Measurements from ENCODE around the gene BCAR3. TPM values are rescaled to one million over a fixed set of nuclear protein-coding genes. Genes with fewer than 3 reads are reported as not detected.
A peak's percentile ranks its signal among the peaks of the same experiment; 100 is the strongest.

The BCAR3 gene
- total RNA-seq, 1 donor from 2014 or later: 11.7 TPM

- Mint-ChIP-seq H3K36me3 (peaks cover 50% of the 10 kb centered on the region), H3K27ac (no peak overlapping the region), H3K4me3 (no peak overlapping the region), H3K4me1 (peaks cover 48% of the 10 kb centered on the region), H3K9me3 (no peaks in the 10 kb centered on the region), H3K27me3 (ENCODE audit: insufficient read depth, low read depth) (peaks cover 5% of the 10 kb centered on the region)
- H3K9ac ChIP-seq: no peak overlapping the region
- H3K36me3 ChIP-seq: no peaks in the 10 kb centered on the region
- no peak overlapping the region for H3K27ac ChIP-seq
- peaks cover 12% of the 10 kb centered on the region for H3K4me1 ChIP-seq
- TF ChIP-seq EZH2phosphoT487 (IDR thresholded peaks at IDR 0.05) (no peak), EZH2 (IDR thresholded peaks at IDR 0.05) (no peak)
- TF ChIP-seq, protein P1, sequence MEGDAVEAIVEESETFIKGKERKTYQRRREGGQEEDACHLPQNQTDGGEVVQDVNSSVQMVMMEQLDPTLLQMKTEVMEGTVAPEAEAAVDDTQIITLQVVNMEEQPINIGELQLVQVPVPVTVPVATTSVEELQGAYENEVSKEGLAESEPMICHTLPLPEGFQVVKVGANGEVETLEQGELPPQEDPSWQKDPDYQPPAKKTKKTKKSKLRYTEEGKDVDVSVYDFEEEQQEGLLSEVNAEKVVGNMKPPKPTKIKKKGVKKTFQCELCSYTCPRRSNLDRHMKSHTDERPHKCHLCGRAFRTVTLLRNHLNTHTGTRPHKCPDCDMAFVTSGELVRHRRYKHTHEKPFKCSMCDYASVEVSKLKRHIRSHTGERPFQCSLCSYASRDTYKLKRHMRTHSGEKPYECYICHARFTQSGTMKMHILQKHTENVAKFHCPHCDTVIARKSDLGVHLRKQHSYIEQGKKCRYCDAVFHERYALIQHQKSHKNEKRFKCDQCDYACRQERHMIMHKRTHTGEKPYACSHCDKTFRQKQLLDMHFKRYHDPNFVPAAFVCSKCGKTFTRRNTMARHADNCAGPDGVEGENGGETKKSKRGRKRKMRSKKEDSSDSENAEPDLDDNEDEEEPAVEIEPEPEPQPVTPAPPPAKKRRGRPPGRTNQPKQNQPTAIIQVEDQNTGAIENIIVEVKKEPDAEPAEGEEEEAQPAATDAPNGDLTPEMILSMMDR (IDR thresholded peaks at IDR 0.05): no peak
- H3K9me3 ChIP-seq (ENCODE audit: low read depth): no peaks in the 10 kb centered on the region
- peaks cover 7% of the 10 kb centered on the region for H3F3A ChIP-seq (ENCODE audit: low read depth)
- peaks cover 16% of the 10 kb centered on the region for H4K20me1 ChIP-seq (ENCODE audit: low read depth)
- no peaks in the 10 kb centered on the region for H3K27me3 ChIP-seq
- no peak for DNase-seq (ENCODE audit: low spot score)
- no peak overlapping the region for H3K4me3 ChIP-seq
- no peak overlapping the region for H3K4me2 ChIP-seq
- H2AFZ ChIP-seq (replicated peaks): no peak overlapping the region
- peaks cover under 1% of the 10 kb centered on the region for H3K79me2 ChIP-seq (ENCODE audit: low read depth)
These were observed 11.5 kb downstream of the BCAR3 start for GRCh38 chr1:93670141-93670540.

- H3K27ac Mint-ChIP-seq: peak overlapping the region; percentile 51
- no peaks in the 10 kb centered on the region for H3K79me2 ChIP-seq (ENCODE audit: low read depth)
These were observed 12.3 kb downstream of the BCAR3 start for GRCh38 chr1:93669369-93669768.

GRCh38 chr1:93668951-93669350, 12.7 kb downstream of the BCAR3 start:
- Mint-ChIP-seq H3K36me3 (peaks cover 45% of the 10 kb centered on the region), H3K27ac (peak overlapping the region; percentile 51), H3K9me3 (no peaks in the 10 kb centered on the region), H3K27me3 (ENCODE audit: insufficient read depth, low read depth) (peaks cover 5% of the 10 kb centered on the region), H3K4me3 (no peak overlapping the region), H3K4me1 (peaks cover 52% of the 10 kb centered on the region)
- Histone ChIP-seq H3K79me2 (ENCODE audit: low read depth) (no peaks in the 10 kb centered on the region), H2AFZ (replicated peaks) (no peak overlapping the region), H3K4me2 (peak overlapping the region; percentile 53), H3K4me3 (no peak overlapping the region), H4K20me1 (ENCODE audit: low read depth) (peaks cover 15% of the 10 kb centered on the region), H3K9ac (no peak overlapping the region), H3K9me3 (ENCODE audit: low read depth) (no peaks in the 10 kb centered on the region), H3K36me3 (no peaks in the 10 kb centered on the region), H3K27ac (no peak overlapping the region), H3K27me3 (no peaks in the 10 kb centered on the region), H3F3A (ENCODE audit: low read depth) (peaks cover 7% of the 10 kb centered on the region), H3K4me1 (peaks cover 12% of the 10 kb centered on the region)
- TF ChIP-seq EZH2 (IDR thresholded peaks at IDR 0.05) (no peak), EZH2phosphoT487 (IDR thresholded peaks at IDR 0.05) (no peak)
- TF ChIP-seq, protein P1 (IDR thresholded peaks at IDR 0.05): no peak
- no peak for DNase-seq (ENCODE audit: low spot score)

More at GRCh38 chr1:93669369-93669768, 12.3 kb downstream of the BCAR3 start:
- H3K27ac ChIP-seq: no peak overlapping the region
- peaks cover 15% of the 10 kb centered on the region for H4K20me1 ChIP-seq (ENCODE audit: low read depth)
- Mint-ChIP-seq H3K4me1 (peaks cover 49% of the 10 kb centered on the region), H3K36me3 (peaks cover 45% of the 10 kb centered on the region), H3K27me3 (ENCODE audit: insufficient read depth, low read depth) (peaks cover 5% of the 10 kb centered on the region), H3K9me3 (no peaks in the 10 kb centered on the region), H3K4me3 (peak overlapping the region; percentile 31)
- H3K9me3 ChIP-seq (ENCODE audit: low read depth): no peaks in the 10 kb centered on the region
- no peaks in the 10 kb centered on the region for H3K36me3 ChIP-seq
- H3K4me1 ChIP-seq: peaks cover 12% of the 10 kb centered on the region
- TF ChIP-seq EZH2 (IDR thresholded peaks at IDR 0.05) (no peak), EZH2phosphoT487 (IDR thresholded peaks at IDR 0.05) (no peak)
- TF ChIP-seq, protein P1 (IDR thresholded peaks at IDR 0.05): no peak
- H3K4me3 ChIP-seq: no peak overlapping the region
- DNase-seq (ENCODE audit: low spot score): peak; percentile 52
- no peaks in the 10 kb centered on the region for H3K27me3 ChIP-seq
- H2AFZ ChIP-seq (replicated peaks): no peak overlapping the region
- peak overlapping the region; percentile 53 for H3K4me2 ChIP-seq
- H3K9ac ChIP-seq: no peak overlapping the region
- peaks cover 7% of the 10 kb centered on the region for H3F3A ChIP-seq (ENCODE audit: low read depth)
